Urothelium cell line (cell line): ENCODE results near the gene MCFD2.

Experiments
- DNase-seq: peaks from one replicate; pipeline ENCODE4 v3.0.0; 2011; ENCODE audit warnings: low spot score, mixed read lengths
- FAIRE-seq: peaks from 2 replicates; lab custom pipeline; 2011; peaks lifted over from hg19 to GRCh38; lab: Jason Lieb, UNC

Gene MCFD2

GRCh38 chr2:46939626-46940359 lies 24.2 kb upstream of the MCFD2 start:
- DNase-seq (no peak), FAIRE-seq (no peak)

GRCh38 chr2:46937471-46937901 lies 21.9 kb upstream of the MCFD2 start:
- no peak for DNase-seq
- FAIRE-seq: no peak

GRCh38 chr2:46936566-46936965 lies 21.0 kb upstream of the MCFD2 start:
- DNase-seq (no peak), FAIRE-seq (no peak)

GRCh38 chr2:46935071-46935470 lies 19.5 kb upstream of the MCFD2 start:
- DNase-seq (no peak), FAIRE-seq (no peak)

- DNase-seq: no peak
- FAIRE-seq: no peak
Observed at GRCh38 chr2:46929612-46930011, 14.0 kb upstream of the MCFD2 start.

- FAIRE-seq (no peak), DNase-seq (no peak)
Observed at GRCh38 chr2:46926863-46927262, 11.3 kb upstream of the MCFD2 start.

- FAIRE-seq (no peak), DNase-seq (no peak)
Observed at GRCh38 chr2:46925474-46926351, 10.1 kb upstream of the MCFD2 start.

- DNase-seq (no peak), FAIRE-seq (no peak)
Observed at GRCh38 chr2:46924608-46925007, 9.0 kb upstream of the MCFD2 start.

GRCh38 chr2:46924038-46924437 lies 8.4 kb upstream of the MCFD2 start:
- FAIRE-seq: no peak
- no peak for DNase-seq

GRCh38 chr2:46923041-46923528 lies 7.5 kb upstream of the MCFD2 start:
- FAIRE-seq (no peak), DNase-seq (no peak)

GRCh38 chr2:46922606-46923005 lies 7.0 kb upstream of the MCFD2 start:
- no peak for DNase-seq
- no peak for FAIRE-seq

- DNase-seq (no peak), FAIRE-seq (peak; percentile 44)
Observed at GRCh38 chr2:46921676-46922448, 6.3 kb upstream of the MCFD2 start.

GRCh38 chr2:46917628-46918027 lies 2.0 kb upstream of the MCFD2 start:
- DNase-seq: no peak

GRCh38 chr2:46915811-46916630 lies 415 bp upstream of the MCFD2 start:
- no peak for FAIRE-seq
- peak; percentile 97 for DNase-seq

More at GRCh38 chr2:46917628-46918027, 2.0 kb upstream of the MCFD2 start:
- FAIRE-seq: no peak

GRCh38 chr2:46914578-46915230 lies 902 bp downstream of the MCFD2 start:
- DNase-seq (no peak), FAIRE-seq (no peak)

- no peak for FAIRE-seq
- peak; percentile 47 for DNase-seq
Observed at GRCh38 chr2:46913471-46914381, 1.9 kb downstream of the MCFD2 start.

GRCh38 chr2:46909771-46910419 lies 5.7 kb downstream of the MCFD2 start:
- peak; percentile 85 for DNase-seq
- no peak for FAIRE-seq

- FAIRE-seq (no peak), DNase-seq (no peak)
Observed at GRCh38 chr2:46909150-46909549, 6.5 kb downstream of the MCFD2 start.
